Measurements from ENCODE around the gene IGSF5.

IGSF5 gene

DNA sequence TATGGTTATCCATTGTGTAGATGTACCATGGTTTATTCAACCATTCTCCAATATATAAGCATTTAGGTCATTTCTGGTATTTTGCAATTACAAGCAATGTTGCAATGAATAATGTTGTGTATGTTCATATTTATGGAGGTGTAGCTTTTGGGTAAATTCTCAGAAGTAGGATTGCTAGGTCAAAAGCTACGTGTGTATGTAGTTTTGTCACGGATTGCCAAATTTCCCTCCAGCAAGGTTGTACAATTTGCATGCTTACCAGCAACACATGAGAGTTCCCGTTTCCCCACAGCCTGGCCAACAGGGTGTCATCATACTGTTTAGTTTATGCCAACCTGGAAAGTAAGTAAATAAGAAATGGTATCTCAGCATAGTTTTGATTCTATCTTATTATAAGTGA lies 36.3 kb downstream of the IGSF5 start:
- TF ChIP-seq, protein P1, sequence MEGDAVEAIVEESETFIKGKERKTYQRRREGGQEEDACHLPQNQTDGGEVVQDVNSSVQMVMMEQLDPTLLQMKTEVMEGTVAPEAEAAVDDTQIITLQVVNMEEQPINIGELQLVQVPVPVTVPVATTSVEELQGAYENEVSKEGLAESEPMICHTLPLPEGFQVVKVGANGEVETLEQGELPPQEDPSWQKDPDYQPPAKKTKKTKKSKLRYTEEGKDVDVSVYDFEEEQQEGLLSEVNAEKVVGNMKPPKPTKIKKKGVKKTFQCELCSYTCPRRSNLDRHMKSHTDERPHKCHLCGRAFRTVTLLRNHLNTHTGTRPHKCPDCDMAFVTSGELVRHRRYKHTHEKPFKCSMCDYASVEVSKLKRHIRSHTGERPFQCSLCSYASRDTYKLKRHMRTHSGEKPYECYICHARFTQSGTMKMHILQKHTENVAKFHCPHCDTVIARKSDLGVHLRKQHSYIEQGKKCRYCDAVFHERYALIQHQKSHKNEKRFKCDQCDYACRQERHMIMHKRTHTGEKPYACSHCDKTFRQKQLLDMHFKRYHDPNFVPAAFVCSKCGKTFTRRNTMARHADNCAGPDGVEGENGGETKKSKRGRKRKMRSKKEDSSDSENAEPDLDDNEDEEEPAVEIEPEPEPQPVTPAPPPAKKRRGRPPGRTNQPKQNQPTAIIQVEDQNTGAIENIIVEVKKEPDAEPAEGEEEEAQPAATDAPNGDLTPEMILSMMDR (IDR thresholded peaks at IDR 0.05; ENCODE audit: low read depth, low read length): no peak
- DNase-seq (ENCODE audit: low read depth, low spot score): no peak
- H3K4me3 ChIP-seq (ENCODE audit: low read depth, low read length): no peak overlapping the region
- in situ Hi-C loops (cut with HindIII; ENCODE audit: low sequenced_read_pairs): no loop called here

DNA sequence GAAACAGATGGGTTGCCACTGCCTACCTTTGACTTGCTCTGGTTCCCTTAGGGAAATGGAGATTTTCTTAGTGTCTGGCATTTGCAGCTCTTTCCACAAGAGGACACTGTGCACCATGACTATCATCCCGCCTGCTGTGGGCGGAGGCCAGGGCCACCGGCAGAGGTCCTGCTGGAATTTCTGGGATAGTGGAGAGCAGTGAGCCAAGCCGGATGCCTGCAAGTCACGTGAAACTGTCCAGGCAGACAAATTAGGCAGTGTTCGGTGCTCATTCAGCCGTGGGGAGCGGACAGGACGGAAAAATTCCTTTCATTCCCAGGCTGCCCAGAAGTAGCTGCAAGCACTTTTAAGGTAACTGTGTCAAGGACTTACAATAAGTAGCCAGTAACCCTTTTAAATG lies 43.4 kb downstream of the IGSF5 start:
- TF ChIP-seq, protein P1 (IDR thresholded peaks at IDR 0.05; ENCODE audit: low read depth, low read length): peak; percentile 93
- in situ Hi-C loops (cut with HindIII; ENCODE audit: low sequenced_read_pairs): no loop called here
- H3K4me3 ChIP-seq (ENCODE audit: low read depth, low read length): no peak overlapping the region
- DNase-seq (ENCODE audit: low read depth, low spot score): peak; percentile 89

DNA sequence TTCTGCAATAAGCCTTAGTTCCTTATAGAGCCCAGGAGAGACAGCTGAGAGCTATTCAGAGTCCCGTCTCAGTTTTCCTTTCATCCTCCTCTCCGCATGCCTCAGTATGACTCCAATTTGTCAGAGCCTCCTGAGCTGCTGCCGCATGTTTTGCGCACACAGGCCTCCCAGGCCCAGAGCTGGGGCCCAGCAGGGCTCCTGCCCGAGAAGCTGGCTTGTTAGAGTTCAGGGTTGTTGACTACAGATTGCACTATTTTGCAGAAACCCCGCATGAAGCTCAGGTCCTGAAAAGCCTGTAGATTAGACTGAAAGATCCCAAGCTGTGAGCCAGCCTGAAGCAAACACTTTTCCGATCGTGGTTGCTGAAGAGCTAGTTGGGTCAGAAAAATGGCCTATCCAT lies 51.5 kb downstream of the IGSF5 start:
- TF ChIP-seq, protein P1 (IDR thresholded peaks at IDR 0.05; ENCODE audit: low read depth, low read length): no peak
- no peak overlapping the region for H3K4me3 ChIP-seq (ENCODE audit: low read depth, low read length)
- no peak for DNase-seq (ENCODE audit: low read depth, low spot score)
- in situ Hi-C loops (cut with HindIII; ENCODE audit: low sequenced_read_pairs): no loop called here

DNA sequence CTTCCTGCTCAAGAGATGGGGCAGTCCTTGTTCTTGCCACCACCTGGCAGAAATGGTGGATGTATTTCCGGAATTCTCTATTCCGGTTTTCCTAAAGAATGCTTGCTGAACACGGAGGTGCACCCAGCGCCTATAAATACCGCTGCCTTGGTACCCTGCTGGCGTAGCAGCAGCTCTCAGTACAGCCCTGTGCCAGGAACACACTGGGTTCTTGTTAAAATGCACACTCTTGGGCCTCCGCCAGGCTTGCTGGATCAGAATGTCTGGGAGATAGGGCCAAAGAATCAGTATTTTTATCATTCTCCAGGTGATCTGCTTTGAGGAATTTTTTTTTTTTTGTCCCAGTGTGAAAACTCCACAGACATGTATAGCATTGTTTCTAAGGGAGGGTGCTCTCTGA lies 54.2 kb downstream of the IGSF5 start:
- no peak overlapping the region for H3K4me3 ChIP-seq (ENCODE audit: low read depth, low read length)
- TF ChIP-seq, protein P1 (IDR thresholded peaks at IDR 0.05; ENCODE audit: low read depth, low read length): no peak
- no peak for DNase-seq (ENCODE audit: low read depth, low spot score)
- in situ Hi-C loops (cut with HindIII; ENCODE audit: low sequenced_read_pairs): no loop called here

DNA sequence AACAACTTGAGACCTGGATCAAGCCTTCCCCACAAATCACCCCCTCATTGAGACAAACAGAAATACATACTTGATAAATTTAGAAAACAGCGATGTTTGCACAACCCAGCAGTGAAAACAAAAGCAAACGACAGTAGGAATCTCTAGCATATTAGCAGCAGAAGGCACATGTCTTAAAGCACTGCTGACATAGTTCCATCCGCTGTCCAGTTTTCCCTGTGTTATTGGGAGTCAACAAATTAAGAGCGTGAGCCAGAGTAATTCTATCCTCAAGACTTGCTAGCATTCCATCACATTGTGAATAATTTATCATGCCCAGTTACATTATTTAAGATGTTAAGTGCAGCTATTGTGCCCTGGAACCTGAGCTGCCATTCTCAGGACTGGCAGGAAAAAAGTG lies 55.3 kb downstream of the IGSF5 start:
- in situ Hi-C loops (cut with HindIII; ENCODE audit: low sequenced_read_pairs): no loop called here
- no peak overlapping the region for H3K4me3 ChIP-seq (ENCODE audit: low read depth, low read length)
- DNase-seq (ENCODE audit: low read depth, low spot score): no peak
- TF ChIP-seq, protein P1 (IDR thresholded peaks at IDR 0.05; ENCODE audit: low read depth, low read length): no peak

DNA sequence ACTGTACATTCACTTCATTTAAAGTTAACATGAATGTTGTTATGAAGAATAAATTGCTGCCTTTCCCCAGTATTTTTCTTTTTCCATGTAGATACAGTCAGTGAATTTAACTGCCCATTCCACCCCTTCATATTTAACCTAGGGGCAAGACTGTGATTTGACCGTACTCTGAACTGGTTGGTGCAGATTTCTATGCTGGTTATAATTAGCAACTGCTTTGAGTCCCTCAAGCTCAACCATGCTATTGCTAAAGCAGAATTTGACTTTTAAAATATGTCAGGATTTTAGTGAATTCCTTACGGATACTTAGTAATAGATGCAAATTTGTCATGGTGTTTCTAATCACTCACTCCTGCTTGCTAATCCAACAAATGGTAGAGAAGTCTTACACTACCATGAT lies 57.2 kb downstream of the IGSF5 start:
- DNase-seq (ENCODE audit: low read depth, low spot score): no peak
- H3K4me3 ChIP-seq (ENCODE audit: low read depth, low read length): no peak overlapping the region
- TF ChIP-seq, protein P1 (IDR thresholded peaks at IDR 0.05; ENCODE audit: low read depth, low read length): no peak
- in situ Hi-C loops (cut with HindIII; ENCODE audit: low sequenced_read_pairs): no loop called here

DNA sequence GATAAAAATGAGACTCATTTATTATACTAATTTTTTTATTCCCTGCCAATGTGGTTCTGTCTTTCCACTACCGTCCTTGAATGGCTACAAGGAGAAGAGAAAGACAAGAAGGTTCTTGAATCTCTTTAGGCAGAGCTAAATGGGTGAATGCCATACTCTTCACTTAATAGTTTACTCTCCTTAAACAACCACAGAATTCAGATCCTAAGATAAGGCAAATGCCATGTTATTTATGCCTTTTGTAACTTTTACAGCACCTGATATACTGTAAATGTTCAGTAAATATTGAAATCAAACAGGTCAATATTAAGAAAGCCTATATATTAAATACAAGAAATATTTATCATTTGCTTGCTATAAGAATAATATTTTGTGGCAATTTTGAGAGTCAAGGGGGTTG lies 58.4 kb downstream of the IGSF5 start:
- no peak for DNase-seq (ENCODE audit: low read depth, low spot score)
- no peak overlapping the region for H3K4me3 ChIP-seq (ENCODE audit: low read depth, low read length)
- in situ Hi-C loops (cut with HindIII; ENCODE audit: low sequenced_read_pairs): no loop called here
- TF ChIP-seq, protein P1 (IDR thresholded peaks at IDR 0.05; ENCODE audit: low read depth, low read length): no peak
